ENCODE measurements around the gene RERE. TPM values are rescaled to one million over a fixed set of nuclear protein-coding genes. Genes with fewer than 3 reads are reported as not detected.
A peak's percentile ranks its signal among the peaks of the same experiment; 100 is the strongest.
"Not testable (repeated sequence)": the region's sequence is repeated elsewhere in the genome, so short reads cannot be mapped to it uniquely, and the experiment has no call there.

Gene RERE
- total RNA-seq, 2 donors from 2014 or later, result 207 to 322 TPM

GRCh38 chr1:8598060-8598724 is 219.2 kb downstream of the RERE start:
- 27% methylated on average over 15 of the region's 15 CpGs for WGBS
- Histone ChIP-seq H3K4me1 (replicated peaks) (peaks cover 5% of the 10 kb centered on the region), H3K27me3 (replicated peaks; ENCODE audit: insufficient read depth) (no peaks in the 10 kb centered on the region), H3K4me3 (no peak overlapping the region), H3K9me3 (no peaks in the 10 kb centered on the region), H3K27ac (peak overlapping the region; percentile 43 to 46), H3K36me3 (no peaks in the 10 kb centered on the region)
- DNase-seq (ENCODE audit: low spot score), result peak; percentile 29
- TF ChIP-seq POLR2AphosphoS5 (IDR thresholded peaks at IDR 0.05), result peak; percentile 54
- TF ChIP-seq POLR2A (IDR thresholded peaks at IDR 0.05), result no peak
- TF ChIP-seq CTCF (IDR thresholded peaks at IDR 0.05), result peak in 2 of 4 experiments; percentile 36 to 45
- intact Hi-C loops (cut with DNase I), result no loop called here

GRCh38 chr1:8597455-8597854 is 220.0 kb downstream of the RERE start:
- Histone ChIP-seq H3K36me3 (no peaks in the 10 kb centered on the region), H3K9me3 (no peaks in the 10 kb centered on the region), H3K27ac (peak overlapping the region in 1 of 2 donors; percentile 43), H3K4me1 (replicated peaks) (peaks cover 5% of the 10 kb centered on the region), H3K27me3 (replicated peaks; ENCODE audit: insufficient read depth) (no peaks in the 10 kb centered on the region), H3K4me3 (no peak overlapping the region)
- WGBS, result 20% methylated on average over 4 of the region's 4 CpGs
- no peak for DNase-seq (ENCODE audit: low spot score)
- intact Hi-C loops (cut with DNase I), result no loop called here
- TF ChIP-seq POLR2AphosphoS5 (IDR thresholded peaks at IDR 0.05) (no peak), POLR2A (IDR thresholded peaks at IDR 0.05) (no peak), CTCF (IDR thresholded peaks at IDR 0.05) (no peak)

GRCh38 chr1:8595941-8596340 is 221.5 kb downstream of the RERE start:
- Histone ChIP-seq H3K4me3 (no peak overlapping the region), H3K27ac (peak overlapping the region in 1 of 2 donors; percentile 30), H3K36me3 (no peaks in the 10 kb centered on the region), H3K4me1 (replicated peaks) (peaks cover 5% of the 10 kb centered on the region), H3K9me3 (no peaks in the 10 kb centered on the region), H3K27me3 (replicated peaks; ENCODE audit: insufficient read depth) (no peaks in the 10 kb centered on the region)
- 29% methylated on average over 1 of the region's 1 CpG for WGBS
- DNase-seq (ENCODE audit: low spot score), result no peak
- intact Hi-C loops (cut with DNase I), result no loop called here
- TF ChIP-seq POLR2AphosphoS5 (IDR thresholded peaks at IDR 0.05) (peak; percentile 37), POLR2A (IDR thresholded peaks at IDR 0.05) (no peak), CTCF (IDR thresholded peaks at IDR 0.05) (no peak)

- intact Hi-C loops (cut with DNase I), result no loop called here
- no peak overlapping the region for H3K27ac ChIP-seq
- H3K9me3 ChIP-seq, result no peaks in the 10 kb centered on the region
- peaks cover 5% of the 10 kb centered on the region for H3K4me1 ChIP-seq (replicated peaks)
- no peak overlapping the region for H3K4me3 ChIP-seq
- no peak for DNase-seq (ENCODE audit: low spot score)
- no peak for TF ChIP-seq POLR2AphosphoS5 (IDR thresholded peaks at IDR 0.05)
- no peak for TF ChIP-seq CTCF (IDR thresholded peaks at IDR 0.05)
- no peak for TF ChIP-seq POLR2A (IDR thresholded peaks at IDR 0.05)
- no peaks in the 10 kb centered on the region for H3K36me3 ChIP-seq
- no peaks in the 10 kb centered on the region for H3K27me3 ChIP-seq (replicated peaks; ENCODE audit: insufficient read depth)
Observed at GRCh38 chr1:8595332-8595731, 222.1 kb downstream of the RERE start.

- 88% methylated on average over 3 of the region's 3 CpGs for WGBS
- H3K27ac ChIP-seq; intact Hi-C loops (cut with DNase I); H3K4me1 ChIP-seq (replicated peaks); H3K9me3 ChIP-seq; H3K27me3 ChIP-seq (replicated peaks; ENCODE audit: insufficient read depth); H3K36me3 ChIP-seq; H3K4me3 ChIP-seq; DNase-seq (ENCODE audit: low spot score): not testable (repeated sequence)
Observed at GRCh38 chr1:8593292-8593691, 224.1 kb downstream of the RERE start.
